ENCODE measurements around the gene FCRL3. TPM values are rescaled to one million over a fixed set of nuclear protein-coding genes. Genes with fewer than 3 reads are reported as not detected.
"Not testable (repeated sequence)": the region's sequence is repeated elsewhere in the genome, so short reads cannot be mapped to it uniquely, and the experiment has no call there.

The FCRL3 gene, protein sequence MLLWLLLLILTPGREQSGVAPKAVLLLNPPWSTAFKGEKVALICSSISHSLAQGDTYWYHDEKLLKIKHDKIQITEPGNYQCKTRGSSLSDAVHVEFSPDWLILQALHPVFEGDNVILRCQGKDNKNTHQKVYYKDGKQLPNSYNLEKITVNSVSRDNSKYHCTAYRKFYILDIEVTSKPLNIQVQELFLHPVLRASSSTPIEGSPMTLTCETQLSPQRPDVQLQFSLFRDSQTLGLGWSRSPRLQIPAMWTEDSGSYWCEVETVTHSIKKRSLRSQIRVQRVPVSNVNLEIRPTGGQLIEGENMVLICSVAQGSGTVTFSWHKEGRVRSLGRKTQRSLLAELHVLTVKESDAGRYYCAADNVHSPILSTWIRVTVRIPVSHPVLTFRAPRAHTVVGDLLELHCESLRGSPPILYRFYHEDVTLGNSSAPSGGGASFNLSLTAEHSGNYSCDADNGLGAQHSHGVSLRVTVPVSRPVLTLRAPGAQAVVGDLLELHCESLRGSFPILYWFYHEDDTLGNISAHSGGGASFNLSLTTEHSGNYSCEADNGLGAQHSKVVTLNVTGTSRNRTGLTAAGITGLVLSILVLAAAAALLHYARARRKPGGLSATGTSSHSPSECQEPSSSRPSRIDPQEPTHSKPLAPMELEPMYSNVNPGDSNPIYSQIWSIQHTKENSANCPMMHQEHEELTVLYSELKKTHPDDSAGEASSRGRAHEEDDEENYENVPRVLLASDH
- 0.12 and 0.25 TPM in 2 replicates for total RNA-seq

DNA sequence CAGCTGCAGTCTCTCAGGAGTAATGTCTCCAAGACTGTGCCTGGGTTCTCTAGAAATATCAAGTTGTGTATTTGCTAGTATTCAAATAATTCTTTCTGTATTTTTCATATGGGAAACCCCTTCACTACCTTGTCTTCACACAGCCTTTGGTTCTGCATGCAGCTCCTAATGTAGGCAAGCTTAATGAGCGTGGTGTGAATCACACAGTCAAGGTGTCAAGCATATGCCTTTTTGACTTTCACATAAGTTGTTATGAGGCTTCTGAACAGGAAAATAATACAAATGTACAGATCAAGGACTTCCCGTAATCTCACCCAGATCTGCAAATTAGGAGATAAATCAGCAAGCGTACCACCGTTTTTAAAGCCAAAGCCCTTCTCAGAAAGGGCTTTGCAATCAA lies at the start of gene FCRL3:
Gene FCRL3 (minus strand): TSS at position 38 of the 400 bp plus-strand sequence. CDS start 280 bp downstream, outside the sequence.
- intact Hi-C loops (cut with micrococcal nuclease): no loop called here

DNA sequence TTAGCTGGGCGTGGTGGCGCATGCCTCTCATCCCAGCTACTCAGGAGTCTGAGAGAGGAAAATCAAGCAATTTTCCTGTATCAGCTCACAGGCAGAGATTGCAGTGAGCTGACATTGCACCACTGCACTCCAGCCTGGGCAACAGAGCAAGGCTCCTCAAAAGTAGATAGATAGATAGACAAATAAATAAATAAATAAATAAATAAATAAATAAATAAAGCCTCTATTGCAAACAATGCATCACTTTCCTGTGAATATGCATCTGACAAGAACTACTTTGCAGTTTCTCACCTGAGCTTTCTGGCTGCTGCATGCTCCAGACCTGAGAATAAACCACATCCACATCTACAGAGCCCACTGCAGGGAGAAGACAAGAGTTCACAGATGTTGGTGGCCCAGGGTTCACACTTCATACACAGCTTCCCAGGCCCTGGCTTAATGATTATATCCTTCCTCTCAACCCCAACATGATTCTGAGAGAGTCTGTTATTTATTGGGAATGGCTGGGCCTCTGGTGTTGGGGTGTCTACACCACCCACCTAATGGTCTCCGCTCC lies 47.8 kb upstream of the FCRL3 start:
- intact Hi-C loops (cut with micrococcal nuclease): no loop called here

DNA sequence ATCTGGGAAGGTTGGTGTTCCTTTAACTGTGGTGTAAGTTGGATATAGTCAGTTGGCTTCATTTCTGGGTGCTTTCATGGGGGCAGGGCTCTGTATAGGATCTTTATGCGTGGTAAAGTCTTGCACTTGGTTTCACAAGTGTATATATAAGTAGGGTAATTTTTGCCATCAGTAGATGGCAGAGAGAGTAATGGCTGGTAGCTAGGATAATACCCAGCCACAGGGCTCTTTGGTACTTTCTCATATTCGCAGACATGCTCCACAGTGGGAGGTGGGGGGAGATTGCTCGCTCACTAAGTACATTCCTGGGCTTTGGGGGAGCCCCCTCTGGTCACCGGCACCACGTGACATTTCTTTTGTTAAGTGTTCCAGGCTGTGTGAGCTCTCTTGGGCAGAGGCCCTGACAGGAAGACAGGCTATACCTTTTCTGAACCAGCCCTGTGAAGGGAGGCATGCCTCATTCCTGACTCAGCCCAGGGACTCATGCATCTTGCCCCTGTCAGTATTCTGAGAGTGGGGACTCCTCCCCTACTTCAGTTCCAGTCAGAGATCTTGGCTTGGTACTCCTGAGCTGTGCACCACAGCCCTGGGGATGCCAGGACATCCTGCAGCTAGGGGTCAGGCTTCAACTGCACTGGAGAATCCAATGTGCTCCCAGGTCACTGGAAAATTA lies 38.8 kb upstream of the FCRL3 start:
- intact Hi-C loops (cut with micrococcal nuclease): no loop called here

DNA sequence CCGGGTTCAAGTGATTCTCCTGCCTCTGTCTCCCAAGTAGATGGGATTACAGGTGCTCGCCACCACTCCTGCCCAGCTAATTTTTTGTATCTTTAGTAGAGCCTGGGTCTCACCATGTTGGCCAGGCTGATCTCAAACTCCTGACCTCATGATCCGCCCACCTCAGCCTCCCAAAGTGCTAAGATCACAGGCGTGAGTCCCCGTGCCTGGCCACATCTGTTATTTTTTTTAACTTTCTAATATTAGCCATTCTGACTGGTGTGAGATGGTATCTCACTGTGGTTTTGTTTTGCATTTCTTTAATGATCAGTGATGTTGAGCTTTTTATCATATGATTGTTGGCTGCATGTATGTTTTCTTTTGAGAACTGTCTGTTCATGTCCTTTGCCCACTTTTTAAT lies 35.4 kb upstream of the FCRL3 start:
- intact Hi-C loops (cut with micrococcal nuclease): not testable (repeated sequence)

DNA sequence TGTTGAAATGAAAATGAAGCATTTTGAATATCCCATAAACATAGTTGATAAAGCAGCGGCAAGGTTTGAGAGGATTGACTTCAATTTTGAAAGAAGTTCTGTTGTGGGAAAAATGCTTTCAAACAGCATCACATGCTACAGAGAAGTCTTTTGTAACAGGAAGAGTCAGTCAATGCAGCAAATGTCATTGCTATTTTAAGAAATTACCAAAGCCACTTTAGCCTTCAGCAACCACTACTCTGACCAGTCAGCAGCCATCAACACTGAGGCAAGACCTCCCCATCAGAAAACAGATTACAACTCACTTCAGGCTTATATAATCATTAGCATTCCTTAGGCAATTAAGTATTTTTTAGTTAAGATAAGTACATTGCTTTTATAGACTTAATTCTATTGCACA lies 33.8 kb upstream of the FCRL3 start:
- intact Hi-C loops (cut with micrococcal nuclease): no loop called here

DNA sequence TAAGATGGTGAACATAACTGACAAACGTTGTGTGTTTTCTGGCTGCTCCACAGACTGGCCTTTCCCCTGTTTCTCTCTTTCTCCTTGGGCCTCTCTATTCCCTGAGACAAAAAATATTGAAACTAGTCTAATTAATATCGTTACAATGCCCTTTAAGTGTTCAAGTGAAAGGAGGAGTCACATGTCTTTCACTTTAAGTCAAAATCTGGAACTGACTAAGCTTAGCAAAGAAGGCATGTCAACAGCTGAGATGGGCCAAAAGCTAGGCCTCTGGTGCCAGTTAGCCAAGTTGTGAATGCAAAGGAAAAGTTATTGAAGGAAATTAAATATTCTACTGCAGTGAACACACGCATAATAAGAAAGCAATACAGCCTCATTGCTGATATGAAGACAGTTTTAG lies 32.2 kb upstream of the FCRL3 start:
- intact Hi-C loops (cut with micrococcal nuclease): no loop called here

DNA sequence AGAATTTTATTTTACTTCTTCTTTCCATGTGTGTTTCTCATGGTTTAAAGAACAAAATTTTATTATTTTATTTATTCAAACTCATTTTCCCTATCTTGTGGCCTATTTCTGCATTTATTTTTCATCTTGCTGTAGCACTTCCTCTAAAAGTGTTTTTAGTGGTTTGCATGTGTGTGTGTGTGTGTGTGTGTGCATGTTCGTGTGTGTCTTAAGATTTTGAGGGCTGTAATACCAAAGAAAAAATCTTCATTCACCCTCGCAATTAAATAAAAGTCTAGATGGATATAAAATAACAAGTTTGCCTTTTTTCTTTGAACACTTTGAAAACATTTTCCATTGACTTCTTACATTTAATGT lies 24.6 kb upstream of the FCRL3 start:
- intact Hi-C loops (cut with micrococcal nuclease): no loop called here

DNA sequence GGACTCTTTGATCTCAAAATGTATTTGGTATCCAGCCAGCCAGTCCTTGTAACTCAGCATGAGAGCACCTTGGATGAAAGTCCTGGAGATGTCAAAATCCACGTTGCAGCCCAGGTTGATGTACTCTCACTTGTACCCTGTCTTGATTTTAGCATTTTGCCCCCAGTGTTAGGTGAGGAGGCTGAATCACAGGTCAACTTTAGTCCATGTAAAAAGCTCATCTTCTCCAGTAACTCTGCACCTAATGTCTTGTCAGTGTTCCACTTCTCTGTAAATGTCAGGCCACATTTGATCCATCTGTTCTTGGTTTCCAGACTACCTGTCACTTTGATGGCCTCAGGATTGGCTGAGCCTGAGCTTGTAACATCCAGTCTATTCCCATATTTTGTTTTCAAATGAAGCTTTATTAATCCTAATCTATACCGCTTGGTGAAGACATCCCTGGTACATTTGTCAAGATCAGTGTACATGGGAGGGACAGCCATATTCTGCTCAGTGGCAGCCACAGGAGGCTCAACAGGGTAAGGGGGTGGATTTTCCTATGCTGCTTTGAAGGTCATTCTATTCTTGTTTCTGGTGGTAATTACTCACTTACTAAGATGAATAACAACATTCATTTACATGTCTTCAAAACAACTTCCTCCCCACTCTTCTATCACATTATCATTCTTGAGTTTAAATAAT lies 24.1 kb upstream of the FCRL3 start:
- intact Hi-C loops (cut with micrococcal nuclease): no loop called here

DNA sequence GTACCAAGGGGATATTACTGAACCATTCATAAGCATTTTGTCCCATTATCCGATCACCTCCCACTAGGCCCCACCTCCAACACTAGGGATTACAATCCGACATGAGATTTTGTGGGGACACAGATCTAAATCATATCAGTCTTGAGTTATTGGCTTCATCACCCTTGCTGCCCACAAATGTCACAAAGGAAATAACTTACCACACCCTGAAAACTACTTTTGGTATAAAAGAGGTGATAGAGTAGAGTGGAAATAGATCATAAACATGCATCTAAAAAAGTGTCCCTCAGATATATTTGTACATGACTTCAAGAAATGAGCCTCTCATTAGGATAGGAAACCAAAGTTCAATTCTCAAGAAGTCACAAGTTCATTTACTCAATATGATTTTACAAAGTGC lies 22.6 kb upstream of the FCRL3 start:
- intact Hi-C loops (cut with micrococcal nuclease): no loop called here

DNA sequence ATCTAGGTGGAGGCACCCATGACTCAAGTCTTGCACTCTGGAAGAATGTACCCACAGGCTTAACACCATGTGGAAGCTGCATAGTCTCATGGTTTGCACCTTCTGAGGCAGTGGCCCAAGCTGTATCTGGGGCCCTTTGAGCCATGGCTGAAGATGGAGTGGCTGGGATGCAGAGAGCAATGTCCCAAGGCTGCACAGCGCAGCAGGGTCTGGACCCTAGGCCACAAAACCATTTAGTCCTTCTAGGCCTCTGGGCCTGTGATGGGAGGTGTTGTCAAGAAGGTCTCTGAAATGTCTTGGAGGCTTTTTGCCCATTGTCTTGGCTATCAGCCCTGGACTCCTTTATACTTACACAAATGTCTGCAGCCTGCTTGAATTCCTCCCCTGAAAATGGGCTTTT lies 21.4 kb upstream of the FCRL3 start:
- intact Hi-C loops (cut with micrococcal nuclease): no loop called here

DNA sequence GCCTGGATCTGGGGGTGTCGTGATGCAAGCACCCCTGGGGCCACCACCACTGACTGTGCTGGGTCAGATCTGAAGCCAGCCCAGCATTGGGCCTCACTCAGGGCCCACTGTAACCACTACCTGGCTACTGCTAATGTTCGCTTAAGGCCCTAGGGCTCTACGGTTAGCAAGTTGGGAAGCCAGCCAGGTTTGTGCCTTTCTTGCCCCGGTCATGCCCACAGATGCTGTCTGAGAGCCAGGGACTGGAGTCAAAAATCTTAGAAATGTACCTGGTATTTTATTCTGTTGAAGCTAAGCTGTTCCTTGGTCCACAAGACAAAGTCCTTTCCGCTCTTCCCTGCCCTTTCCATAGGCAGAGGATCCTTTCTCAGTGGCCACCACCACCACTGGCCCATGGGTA lies 15.2 kb upstream of the FCRL3 start:
- intact Hi-C loops (cut with micrococcal nuclease): no loop called here

DNA sequence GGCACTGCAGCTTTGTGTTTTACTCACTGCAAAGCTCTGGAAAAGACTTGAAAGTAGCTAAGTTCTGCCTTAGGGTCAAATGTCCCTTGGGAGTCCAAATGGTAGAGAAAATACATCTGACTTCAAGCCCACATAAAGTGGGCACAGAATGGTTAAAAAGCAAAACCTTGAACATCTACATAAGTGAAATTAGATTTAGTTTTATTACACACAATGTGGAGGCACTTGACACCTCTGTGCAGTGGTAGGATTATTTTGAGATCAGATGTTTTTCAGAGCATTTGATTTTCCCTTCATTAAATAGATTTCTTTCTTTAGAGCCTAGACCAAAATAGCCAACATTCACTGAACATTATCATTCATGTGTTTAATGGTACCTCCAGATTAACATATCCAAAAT lies 11.2 kb upstream of the FCRL3 start:
- intact Hi-C loops (cut with micrococcal nuclease): no loop called here

DNA sequence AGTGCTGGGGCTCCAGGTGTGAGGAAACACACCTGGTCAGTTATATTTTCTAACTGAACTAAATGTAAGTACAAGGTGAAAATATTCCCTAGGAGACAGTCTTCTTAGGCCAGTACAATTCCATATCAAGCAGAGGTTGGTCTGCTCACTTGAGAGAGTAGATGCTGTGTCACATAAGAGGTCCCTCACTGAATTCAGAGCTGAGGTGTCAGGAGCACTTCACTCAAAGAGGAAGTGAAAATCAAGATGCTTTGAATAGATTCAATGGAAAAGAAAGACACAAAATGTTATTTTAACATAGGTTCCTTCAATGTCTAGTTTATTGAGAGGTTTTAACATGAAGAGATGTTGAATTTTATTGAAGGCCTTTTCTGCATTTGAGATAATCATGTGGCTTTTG lies 4.3 kb upstream of the FCRL3 start:
- intact Hi-C loops (cut with micrococcal nuclease): no loop called here

DNA sequence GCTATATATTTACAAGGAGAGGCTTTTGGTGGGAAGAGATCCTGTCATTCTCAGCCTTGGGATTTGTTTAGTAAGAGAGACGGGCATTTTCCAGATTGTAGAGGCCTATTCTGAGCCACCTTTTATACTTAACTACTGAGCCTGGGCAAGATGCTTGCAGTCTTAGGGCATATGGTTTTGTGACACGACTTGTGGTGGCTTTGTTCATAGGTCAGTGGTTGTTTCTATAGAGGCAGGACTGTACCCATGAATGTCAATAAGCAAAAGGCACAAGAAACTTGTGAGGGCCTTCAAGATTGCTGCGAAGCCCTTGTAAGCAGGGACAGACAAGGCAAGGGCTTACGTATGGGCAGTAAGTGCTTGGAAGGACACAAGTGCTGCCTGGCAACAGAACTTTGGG lies 3.4 kb upstream of the FCRL3 start:
- intact Hi-C loops (cut with micrococcal nuclease): no loop called here

DNA sequence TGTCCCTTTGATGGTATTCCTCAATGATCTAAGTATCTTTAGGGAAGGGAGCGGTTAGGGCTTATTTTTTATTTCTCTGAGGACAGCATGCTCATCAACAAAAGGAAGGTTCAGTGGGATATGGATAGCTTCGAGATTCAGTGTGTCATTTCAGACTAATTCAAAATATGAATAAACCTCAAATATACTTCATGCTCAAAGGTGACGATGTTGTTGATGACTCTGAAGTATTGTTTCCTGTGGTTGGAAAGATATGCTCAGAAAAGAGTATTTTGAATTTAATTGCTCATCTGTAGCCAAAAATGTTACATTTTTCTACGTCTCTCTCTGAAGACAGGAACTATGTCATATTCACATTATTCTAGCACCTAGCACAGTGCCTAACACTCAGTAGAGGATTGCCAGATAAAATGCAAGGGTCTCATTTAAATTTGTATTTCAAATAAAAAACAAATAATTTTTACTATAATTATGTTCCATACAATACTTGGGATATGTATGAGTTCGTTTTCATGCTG lies 1.8 kb upstream of the FCRL3 start:
- intact Hi-C loops (cut with micrococcal nuclease): no loop called here

DNA sequence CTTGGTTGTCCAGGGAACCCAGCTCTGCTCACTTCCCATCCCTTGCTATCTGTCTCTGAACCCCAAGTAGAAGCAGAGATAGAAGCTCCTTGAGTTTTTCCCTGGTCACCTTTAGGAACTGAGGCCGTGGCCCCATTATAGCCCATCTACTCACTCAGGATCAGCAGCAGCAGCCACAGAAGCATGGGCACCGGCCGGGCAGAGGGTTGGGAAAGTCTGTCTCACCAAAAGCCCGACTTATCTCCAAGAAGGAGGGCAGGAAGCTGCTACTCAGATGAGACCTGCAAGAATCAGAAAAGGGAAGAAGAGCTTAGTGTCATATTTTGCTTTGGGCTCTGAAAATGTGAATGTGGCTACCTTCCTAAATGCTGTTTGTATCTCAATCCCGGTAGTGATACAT lies 264 bp downstream of the FCRL3 start:
- intact Hi-C loops (cut with micrococcal nuclease): no loop called here

DNA sequence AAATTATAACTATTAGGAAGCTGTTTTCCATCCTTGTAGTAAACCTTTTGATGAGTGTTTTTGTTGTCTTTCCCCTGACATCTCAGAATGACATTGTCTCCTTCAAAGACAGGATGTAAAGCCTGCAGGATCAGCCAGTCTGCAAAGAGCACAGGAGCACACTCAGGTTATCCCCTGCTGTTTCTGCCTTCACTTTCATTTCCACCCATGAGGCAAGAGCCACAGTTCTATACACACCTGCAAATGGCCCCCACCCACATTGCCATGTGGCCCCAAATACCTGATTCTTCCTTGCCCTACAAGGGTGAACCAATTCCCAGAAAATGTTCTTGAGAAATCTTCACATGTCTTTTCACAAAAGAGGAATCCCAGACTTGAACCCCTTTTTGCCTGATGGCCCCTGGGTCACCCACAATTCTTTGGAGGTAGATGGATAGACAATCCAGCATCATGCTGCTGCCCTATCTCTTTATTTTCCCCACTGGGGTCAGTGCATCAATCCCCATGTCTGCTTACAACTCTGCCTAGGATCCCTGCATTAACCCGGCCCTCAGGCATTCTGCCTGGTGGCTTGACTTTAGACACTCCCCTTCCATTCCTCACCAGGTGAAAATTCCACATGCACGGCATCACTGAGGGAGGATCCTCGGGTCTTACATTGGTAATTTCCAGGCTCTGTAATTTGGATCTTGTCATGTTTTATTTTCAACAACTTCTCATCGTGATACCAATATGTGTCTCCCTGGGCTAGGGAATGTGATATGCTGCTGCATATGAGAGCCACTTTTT lies 2.6 kb downstream of the FCRL3 start:
- intact Hi-C loops (cut with micrococcal nuclease): loop anchor here (10.0 kb wide), 1 partner anchor 113 kb away; no protein-coding TSS in a partner anchor

DNA sequence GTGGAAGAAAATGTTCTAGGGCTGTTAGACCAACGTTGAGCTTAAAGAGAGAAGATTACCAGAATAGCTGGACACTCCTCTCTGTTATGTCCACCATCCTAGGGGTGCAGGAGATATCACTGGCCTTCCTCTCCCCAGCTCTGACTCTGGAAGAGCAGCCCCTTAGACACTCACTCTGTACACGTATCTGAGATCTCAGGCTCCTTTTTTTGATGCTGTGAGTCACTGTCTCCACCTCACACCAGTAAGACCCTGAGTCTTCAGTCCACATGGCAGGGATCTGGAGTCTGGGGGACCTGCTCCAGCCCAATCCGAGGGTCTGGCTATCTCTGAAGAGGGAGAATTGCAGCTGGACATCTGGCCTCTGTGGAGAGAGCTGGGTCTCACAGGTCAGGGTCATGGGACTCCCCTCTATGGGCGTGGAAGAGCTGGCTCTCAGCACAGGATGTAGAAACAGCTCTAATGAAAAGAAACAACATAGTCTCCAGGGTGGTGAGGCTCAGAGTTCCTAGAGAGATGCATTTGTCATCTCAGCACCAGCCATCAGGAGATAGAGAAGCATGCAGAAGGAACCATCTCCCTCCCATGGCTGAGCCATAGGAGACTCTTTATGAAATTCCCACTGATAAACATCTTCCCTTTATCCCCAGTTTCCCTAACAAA lies 3.5 kb downstream of the FCRL3 start:
- intact Hi-C loops (cut with micrococcal nuclease): loop anchor here (10.0 kb wide), 1 partner anchor 112 kb away; no protein-coding TSS in a partner anchor

DNA sequence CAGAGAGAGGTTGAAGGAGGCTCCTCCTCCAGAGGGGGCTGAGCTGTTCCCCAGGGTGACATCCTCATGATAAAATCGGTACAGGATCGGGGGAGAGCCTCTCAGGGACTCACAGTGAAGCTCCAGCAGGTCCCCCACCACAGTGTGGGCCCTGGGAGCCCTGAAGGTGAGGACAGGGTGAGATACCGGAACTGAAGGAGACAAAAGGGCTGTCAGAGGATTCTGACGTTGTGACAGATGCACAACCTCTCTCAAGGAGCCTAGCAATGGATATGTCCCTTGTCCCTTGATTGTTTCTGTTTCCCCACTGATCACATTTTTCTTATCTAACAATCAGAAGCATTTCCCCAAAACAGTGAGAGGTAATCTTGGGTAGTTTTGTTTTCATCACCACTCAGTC lies 5.2 kb downstream of the FCRL3 start:
- intact Hi-C loops (cut with micrococcal nuclease): loop anchor here (10.0 kb wide), 1 partner anchor 111 kb away; no protein-coding TSS in a partner anchor
